CD14-positive monocyte (primary cell): ENCODE measurements around the gene BBS9. TPM values are rescaled to one million over a fixed set of nuclear protein-coding genes. Genes with fewer than 3 reads are reported as not detected.

Experiments
- DNase-seq, 3 donors: peaks; one replicate each; pipeline ENCODE4 v3.0.0-alpha.2; 2011 to 2022
- H2AFZ ChIP-seq: 2 replicates; pipeline ENCODE4 v1.6.0; 2012; ENCODE audit warnings: mild to moderate bottlenecking, low read depth, low read length, inconsistent platforms; ENCODE audit not compliant: insufficient read depth, poor library complexity, severe bottlenecking
- H3K27ac ChIP-seq, 2 donors: 1 replicate in 1 of 2; 2 replicates in 1 of 2; pipeline ENCODE4 v1.5.1; 2012 to 2013; ENCODE audit warnings: low read length in 2 of 2, control low read depth in 1 of 2, inconsistent platforms in 1 of 2, low read depth in 1 of 2, mild to moderate bottlenecking in 1 of 2
- H3K27me3 ChIP-seq, 2 donors: one replicate each; pipeline versions ENCODE4 v1.6.0 to v1.6.1; 2011 to 2013; ENCODE audit warnings: low read length in 2 of 2; ENCODE audit not compliant: control insufficient read depth in 2 of 2, insufficient read depth in 2 of 2
- H3K36me3 ChIP-seq, 2 donors: replicated peaks in 1 of 2; 1 replicate in 1 of 2; 2 replicates in 1 of 2; pipeline versions ENCODE4 v1.5.1 to v1.6.1; 2012 to 2013; ENCODE audit warnings: low read length in 2 of 2, control low read depth in 1 of 2, inconsistent platforms in 1 of 2, mild to moderate bottlenecking in 1 of 2; ENCODE audit not compliant: insufficient read depth in 2 of 2, control insufficient read depth in 1 of 2
- H3K4me1 ChIP-seq, 2 donors: 1 replicate in 1 of 2; 2 replicates in 1 of 2; pipeline versions ENCODE4 v1.5.1 to v1.6.1; 2012 to 2013; ENCODE audit warnings: low read length in 2 of 2, control low read depth in 1 of 2, inconsistent platforms in 1 of 2, mild to moderate bottlenecking in 1 of 2, moderate library complexity in 1 of 2; ENCODE audit not compliant: insufficient read depth in 2 of 2, control insufficient read depth in 1 of 2
- H3K4me2 ChIP-seq: replicated peaks from 2 replicates; pipeline ENCODE3; 2012; ENCODE audit warnings: low read length, moderate library complexity, mild to moderate bottlenecking; ENCODE audit not compliant: poor library complexity, severe bottlenecking; ENCODE audit errors: extremely low read depth
- H3K4me3 ChIP-seq, 3 experiments: fragments of 200-600 bp in 1 of 3; sonication (generic) in 1 of 3; replicated peaks in 1 of 3; 1 replicate in 2 of 3; 2 replicates in 1 of 3; pipeline ENCODE4 v1.5.1; 2011 to 2013; ENCODE audit warnings: low read length in 3 of 3, mild to moderate bottlenecking in 3 of 3, control low read depth in 2 of 3, low read depth in 2 of 3, inconsistent platforms in 1 of 3, moderate library complexity in 1 of 3
- H3K79me2 ChIP-seq: 2 replicates; pipeline ENCODE4 v1.6.0; 2012; ENCODE audit warnings: mild to moderate bottlenecking, control low read depth, inconsistent platforms, low read length, moderate library complexity; ENCODE audit not compliant: insufficient read depth
- H3K9ac ChIP-seq: 2 replicates; pipeline ENCODE4 v1.6.0; 2017; ENCODE audit warnings: low read length, mild to moderate bottlenecking; ENCODE audit not compliant: insufficient read depth, poor library complexity, severe bottlenecking
- H3K9me3 ChIP-seq, 2 donors: replicated peaks in 1 of 2; 1 replicate in 1 of 2; 2 replicates in 1 of 2; pipeline versions ENCODE4 v1.5.1 to v1.6.1; 2012 to 2013; ENCODE audit warnings: low read length in 2 of 2, control low read depth in 1 of 2; ENCODE audit not compliant: control insufficient read depth in 1 of 2, insufficient read depth in 1 of 2
- H4K20me1 ChIP-seq: 2 replicates; pipeline ENCODE4 v1.6.0; 2012; ENCODE audit warnings: mild to moderate bottlenecking, low read length, control low read depth, moderate library complexity; ENCODE audit not compliant: insufficient read depth
- H3K27ac Mint-ChIP-seq, 7 donors: one replicate each; pipeline ENCODE4 v1.8.0; 2020; ENCODE audit warnings: mild to moderate bottlenecking in 7 of 7, mixed read lengths in 7 of 7, moderate library complexity in 6 of 7, inconsistent platforms in 2 of 7
- H3K27me3 Mint-ChIP-seq, 3 donors: one replicate each; pipeline ENCODE4 v1.8.0; 2021 to 2022; ENCODE audit warnings: low read depth in 3 of 3, mild to moderate bottlenecking in 3 of 3, mixed read lengths in 3 of 3, moderate library complexity in 3 of 3, inconsistent platforms in 1 of 3
- H3K36me3 Mint-ChIP-seq, 2 donors: one replicate each; pipeline ENCODE4 v1.8.0; 2020; ENCODE audit warnings: mixed read lengths in 2 of 2, inconsistent platforms in 1 of 2, mild to moderate bottlenecking in 1 of 2
- H3K4me1 Mint-ChIP-seq: one replicate; pipeline ENCODE4 v1.8.0; 2020; ENCODE audit warnings: mild to moderate bottlenecking, mixed read lengths
- H3K4me3 Mint-ChIP-seq, 2 donors: one replicate each; pipeline ENCODE4 v1.8.0; 2020; ENCODE audit warnings: mild to moderate bottlenecking in 2 of 2, mixed read lengths in 2 of 2, moderate library complexity in 1 of 2
- H3K9me3 Mint-ChIP-seq, 7 donors: one replicate each; pipeline ENCODE4 v1.8.0; 2020 to 2022; ENCODE audit warnings: mixed read lengths in 7 of 7, mild to moderate bottlenecking in 6 of 7, moderate library complexity in 6 of 7, inconsistent platforms in 2 of 7
- WGBS: methylation state at CpG from one replicate; pipeline ENCODE4 v1.1.5; 2013; ENCODE audit warnings: missing lambda C conversion rate; ENCODE audit not compliant: insufficient coverage; 5-methylcytosine and 5-hydroxymethylcytosine counted together
- intact Hi-C, 2 donors: fragments of 100-400 bp; cut with micrococcal nuclease; formaldehyde crosslinking; loops; one replicate each; pipeline versions ENCODE4 v1.15.0 to v1.15.1; 2023
- polyA plus RNA-seq, 3 donors: library from polyadenylated mRNA; depleted of rRNA in 1 of 3; unstranded in 2 of 3; stranded (reverse) in 1 of 3; fragments of 300-500 nt in 2 of 3; fragments of >200 nt in 1 of 3; fragmentation: Illumina TruSeq in 2 of 3; gene quantifications; 1 replicate in 2 of 3; 2 replicates in 1 of 3; pipeline ENCODE4 v1.2.3, GENCODE V29; 2012 to 2021
- TF ChIP-seq, protein P1 (sequence below): fragments of 200-600 bp; IDR thresholded peaks from one replicate; pipeline ENCODE4 v1.8.0; 2022; ENCODE audit warnings: antibody characterized with exemption, mild to moderate bottlenecking

The BBS9 gene
- polyA plus RNA-seq, 3 donors = 4.9 to 7.5 (median 6.8) TPM

DNA sequence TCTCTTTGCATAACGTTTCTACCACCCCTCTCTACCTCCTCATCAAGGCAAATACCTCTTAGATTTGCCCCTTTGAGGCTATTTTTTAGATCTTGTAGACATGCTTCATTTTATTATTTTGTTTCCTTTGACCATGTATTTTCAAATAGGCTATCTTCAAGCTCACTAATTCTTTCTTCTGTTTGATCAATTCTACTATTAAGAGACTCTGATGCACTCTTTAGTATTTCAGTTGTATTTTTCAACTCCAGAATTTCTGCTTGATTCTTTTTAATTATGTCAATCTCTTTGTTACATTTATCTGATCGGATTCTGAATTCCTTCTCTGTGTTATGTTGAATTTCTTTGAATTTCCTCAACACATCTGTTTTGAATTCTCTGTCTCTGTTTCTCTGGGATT is 82.8 kb downstream of the BBS9 start:
- Mint-ChIP-seq H3K27me3 (peaks cover 0 to 4% (median 0%) of the 10 kb centered on the region in 3 donors), H3K27ac (no peak overlapping the region), H3K4me1 (no peaks in the 10 kb centered on the region), H3K9me3 (peaks cover 21 to 33% (median 26%) of the 10 kb centered on the region in 7 donors), H3K4me3 (no peak overlapping the region), H3K36me3 (peaks cover 0 to 5% of the 10 kb centered on the region in 2 donors)
- Histone ChIP-seq H2AFZ (no peak overlapping the region), H3K36me3 (no peaks in the 10 kb centered on the region), H3K27me3 (no peaks in the 10 kb centered on the region), H3K4me1 (no peaks in the 10 kb centered on the region), H3K27ac (no peak overlapping the region), H4K20me1 (no peaks in the 10 kb centered on the region), H3K9ac (no peak overlapping the region), H3K4me3 (no peak overlapping the region), H3K4me2 (no peak overlapping the region), H3K9me3 (peaks cover 22 to 24% of the 10 kb centered on the region in 2 donors), H3K79me2 (no peaks in the 10 kb centered on the region)
- DNase-seq = no peak
- TF ChIP-seq, protein P1, sequence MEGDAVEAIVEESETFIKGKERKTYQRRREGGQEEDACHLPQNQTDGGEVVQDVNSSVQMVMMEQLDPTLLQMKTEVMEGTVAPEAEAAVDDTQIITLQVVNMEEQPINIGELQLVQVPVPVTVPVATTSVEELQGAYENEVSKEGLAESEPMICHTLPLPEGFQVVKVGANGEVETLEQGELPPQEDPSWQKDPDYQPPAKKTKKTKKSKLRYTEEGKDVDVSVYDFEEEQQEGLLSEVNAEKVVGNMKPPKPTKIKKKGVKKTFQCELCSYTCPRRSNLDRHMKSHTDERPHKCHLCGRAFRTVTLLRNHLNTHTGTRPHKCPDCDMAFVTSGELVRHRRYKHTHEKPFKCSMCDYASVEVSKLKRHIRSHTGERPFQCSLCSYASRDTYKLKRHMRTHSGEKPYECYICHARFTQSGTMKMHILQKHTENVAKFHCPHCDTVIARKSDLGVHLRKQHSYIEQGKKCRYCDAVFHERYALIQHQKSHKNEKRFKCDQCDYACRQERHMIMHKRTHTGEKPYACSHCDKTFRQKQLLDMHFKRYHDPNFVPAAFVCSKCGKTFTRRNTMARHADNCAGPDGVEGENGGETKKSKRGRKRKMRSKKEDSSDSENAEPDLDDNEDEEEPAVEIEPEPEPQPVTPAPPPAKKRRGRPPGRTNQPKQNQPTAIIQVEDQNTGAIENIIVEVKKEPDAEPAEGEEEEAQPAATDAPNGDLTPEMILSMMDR = no peak
- WGBS = no CpG with 5 or more reads among the region's 2 CpGs
- intact Hi-C loops = no loop called here

DNA sequence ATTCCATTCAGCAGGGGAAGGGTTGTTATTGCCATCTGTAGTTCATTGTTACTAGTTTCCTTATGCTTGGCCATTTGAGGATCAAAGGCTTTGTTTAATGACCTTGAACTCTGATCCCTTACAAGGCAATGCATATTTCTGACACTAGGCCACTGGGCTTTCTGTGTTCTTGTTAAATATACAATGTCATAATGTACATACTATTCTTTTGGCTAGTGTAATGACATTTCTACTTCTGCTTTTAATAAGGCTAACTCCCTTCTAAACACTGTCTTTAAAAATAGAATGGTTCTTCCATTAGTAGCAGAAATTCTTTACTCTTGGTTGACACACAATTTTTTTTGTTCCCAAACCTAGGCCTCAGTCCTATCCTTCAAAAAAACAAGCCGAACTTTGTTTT is 86.6 kb downstream of the BBS9 start:
- Mint-ChIP-seq H3K36me3 (peaks cover 0 to 5% of the 10 kb centered on the region in 2 donors), H3K9me3 (peaks cover 14 to 28% (median 20%) of the 10 kb centered on the region in 7 donors), H3K27ac (no peak overlapping the region), H3K4me1 (no peaks in the 10 kb centered on the region), H3K4me3 (no peak overlapping the region), H3K27me3 (peaks cover 0 to 2% (median 0%) of the 10 kb centered on the region in 3 donors)
- Histone ChIP-seq H4K20me1 (no peaks in the 10 kb centered on the region), H3K27me3 (no peaks in the 10 kb centered on the region), H3K4me2 (no peak overlapping the region), H3K36me3 (no peaks in the 10 kb centered on the region), H2AFZ (no peak overlapping the region), H3K9ac (no peak overlapping the region), H3K27ac (no peak overlapping the region), H3K79me2 (no peaks in the 10 kb centered on the region), H3K4me3 (no peak overlapping the region), H3K4me1 (no peaks in the 10 kb centered on the region), H3K9me3 (peaks cover 18 to 19% of the 10 kb centered on the region in 2 donors)
- no CpG with 5 or more reads among the region's 1 CpG for WGBS
- intact Hi-C loops = no loop called here
- TF ChIP-seq, protein P1 = no peak
- DNase-seq = no peak
